Stimulated activated CD8-positive, alpha-beta memory T cell treated with anti-CD3 and anti-CD28 coated beads, Interleukin-15, amount 100 ng/mL, for 48 hours (primary cell): ENCODE data around the gene SRRM2.
"Not testable (repeated sequence)": the region's sequence is repeated elsewhere in the genome, so short reads cannot be mapped to it uniquely, and the experiment has no call there.

Experiments
- DNase-seq, 2 donors: peaks; one replicate each; pipeline ENCODE4 v3.0.0-alpha.2; 2020; ENCODE audit warnings: low read depth in 2 of 2

The SRRM2 gene

DNA sequence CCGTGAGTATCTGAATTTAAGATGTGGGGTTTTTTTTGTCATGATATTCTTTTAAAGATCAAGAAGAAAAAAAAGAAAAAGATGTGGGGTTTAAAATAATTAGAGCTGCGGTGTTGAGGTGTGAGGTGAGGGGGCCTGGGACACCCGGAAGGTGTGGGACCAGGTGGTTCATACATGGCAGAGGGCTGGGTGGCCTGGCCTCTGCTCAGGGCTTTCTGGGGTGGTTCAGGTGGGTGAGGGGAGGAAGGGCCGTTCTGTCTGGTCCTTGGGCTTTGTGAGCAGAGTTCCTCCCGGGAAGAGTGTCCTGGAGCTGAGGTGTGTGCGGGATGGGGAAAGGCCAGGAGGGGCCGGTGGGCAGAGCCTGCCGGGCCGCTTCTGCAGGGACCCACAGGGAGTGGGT, 37.4 kb upstream of the SRRM2 start:
- DNase-seq, result no peak

DNA sequence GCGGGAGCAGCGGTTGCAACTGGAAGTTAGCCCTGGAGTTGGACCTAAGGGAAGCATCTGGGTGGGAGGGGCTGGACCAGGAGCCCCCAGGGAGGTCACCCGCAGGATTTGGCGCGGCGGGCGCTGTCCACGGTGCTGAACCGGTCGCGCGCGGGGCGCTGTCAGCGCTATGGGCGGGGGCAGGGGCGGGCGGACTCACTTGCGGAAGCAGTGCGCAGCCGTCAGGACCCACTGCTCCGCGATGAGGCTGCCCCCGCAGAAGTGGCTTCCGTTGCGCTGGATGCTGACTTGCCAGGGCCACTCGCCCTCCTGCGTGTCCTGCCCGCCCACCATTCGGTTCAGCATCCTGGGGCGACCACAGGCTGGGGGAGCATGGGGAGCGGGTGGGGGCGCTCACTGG, 36.9 kb upstream of the SRRM2 start:
- peak; percentile 70 to 71 for DNase-seq

DNA sequence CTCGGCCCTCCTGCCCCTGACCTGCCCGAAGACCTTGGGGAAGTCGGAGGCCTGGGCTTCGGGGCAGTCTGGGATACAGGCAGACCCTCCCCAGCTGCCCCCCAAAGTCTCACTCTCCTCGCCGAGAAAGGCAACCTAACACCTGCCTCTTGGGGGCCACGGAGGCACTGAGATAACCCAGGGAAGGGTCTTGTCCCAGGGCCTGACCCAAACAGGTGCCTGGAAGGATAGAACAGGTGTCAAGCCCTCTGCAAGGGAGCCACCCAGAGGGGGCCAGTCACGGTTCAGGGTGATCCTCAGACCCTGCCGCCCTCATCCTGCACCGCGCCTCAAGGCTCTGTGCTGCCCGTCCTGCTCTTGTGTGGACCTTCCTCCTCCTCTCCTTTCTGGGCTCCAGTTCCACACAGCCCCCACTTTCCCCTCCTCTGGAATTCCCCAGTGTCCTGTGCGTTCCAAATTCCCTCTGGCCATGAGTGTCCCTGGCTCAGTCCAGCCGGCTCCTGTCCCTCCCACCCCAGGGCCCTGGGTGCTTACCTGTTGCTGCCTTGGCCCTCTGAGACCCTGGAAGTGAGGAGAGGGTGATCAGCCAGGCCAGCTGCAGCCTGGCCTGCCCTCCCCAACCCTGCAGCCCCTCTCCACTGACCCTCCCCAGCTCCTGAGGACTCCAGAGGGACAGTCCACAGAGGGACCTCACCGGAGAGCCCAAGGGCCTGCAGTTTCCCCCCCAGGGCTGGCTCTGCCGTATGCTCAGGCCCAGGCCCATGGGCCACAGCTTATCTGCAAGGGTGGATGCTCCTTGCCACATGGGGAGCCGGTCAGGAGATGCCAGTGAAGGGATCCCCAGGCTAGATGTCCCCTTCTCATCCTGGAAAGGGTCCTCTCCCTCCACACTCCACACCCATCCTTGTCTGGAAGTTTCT, 36.2 kb upstream of the SRRM2 start:
- no peak for DNase-seq

DNA sequence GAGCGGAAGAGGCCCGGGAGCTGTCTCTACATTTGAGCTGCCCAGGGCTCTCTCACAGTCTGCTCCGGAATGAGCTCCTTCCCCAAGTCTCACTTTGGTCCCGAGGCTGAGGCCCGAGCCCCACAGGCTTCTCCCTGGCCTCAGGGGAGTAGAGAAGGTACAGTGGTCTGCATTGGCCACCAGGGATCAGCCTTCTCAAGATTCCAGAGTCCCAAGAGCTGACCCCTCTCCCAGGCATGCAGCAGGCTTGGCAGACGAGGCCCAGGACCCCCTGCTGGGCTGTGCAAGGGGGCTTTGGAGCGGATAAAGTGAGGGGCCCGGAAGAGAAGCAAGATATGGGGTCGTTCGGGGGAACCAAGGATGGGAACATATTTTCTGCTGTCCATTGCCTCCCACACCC, 35.5 kb upstream of the SRRM2 start:
- DNase-seq, result no peak

DNA sequence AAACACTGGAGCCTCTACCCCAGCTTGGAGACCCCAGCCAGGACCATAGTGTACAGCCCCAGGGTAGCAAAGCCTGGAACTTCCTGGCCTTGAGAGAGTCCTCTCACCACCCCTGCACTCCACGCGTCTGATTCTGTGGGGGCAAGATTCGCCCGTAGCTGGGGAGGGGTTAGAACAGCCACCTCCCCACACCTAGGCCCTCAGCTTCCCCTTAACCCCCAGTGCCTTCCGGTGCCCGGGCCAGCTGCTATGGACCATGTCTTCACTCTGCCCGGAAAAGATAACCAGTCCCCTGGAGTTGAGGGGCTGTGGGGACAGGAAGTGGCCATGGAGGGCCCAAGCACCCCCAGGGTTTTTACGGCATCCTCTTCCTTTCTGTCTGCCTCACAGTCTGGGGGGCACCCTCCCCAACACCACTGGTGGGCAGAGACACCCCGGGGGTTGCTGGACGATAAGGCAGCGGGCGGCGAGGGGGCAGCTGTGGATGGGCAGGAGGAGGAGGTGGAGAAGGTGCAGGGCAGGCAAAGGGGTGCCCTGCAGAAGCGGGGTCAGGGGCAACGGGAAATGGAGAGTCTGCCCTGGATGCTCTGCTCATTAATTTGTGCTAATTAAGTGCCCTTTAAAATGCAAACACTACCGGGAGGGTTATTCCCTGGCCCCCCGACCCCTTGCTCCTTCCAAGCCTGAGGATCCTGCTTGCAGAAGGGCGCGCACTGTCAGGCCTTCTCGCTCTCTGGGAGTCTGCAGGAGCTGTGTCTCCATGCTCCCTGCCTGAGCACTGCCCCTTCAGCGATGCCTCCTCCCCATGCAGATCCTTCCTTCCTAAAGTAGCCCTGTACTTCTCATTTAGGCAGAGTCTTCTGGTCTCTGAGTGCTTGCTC, 34.8 kb upstream of the SRRM2 start:
- no peak for DNase-seq

DNA sequence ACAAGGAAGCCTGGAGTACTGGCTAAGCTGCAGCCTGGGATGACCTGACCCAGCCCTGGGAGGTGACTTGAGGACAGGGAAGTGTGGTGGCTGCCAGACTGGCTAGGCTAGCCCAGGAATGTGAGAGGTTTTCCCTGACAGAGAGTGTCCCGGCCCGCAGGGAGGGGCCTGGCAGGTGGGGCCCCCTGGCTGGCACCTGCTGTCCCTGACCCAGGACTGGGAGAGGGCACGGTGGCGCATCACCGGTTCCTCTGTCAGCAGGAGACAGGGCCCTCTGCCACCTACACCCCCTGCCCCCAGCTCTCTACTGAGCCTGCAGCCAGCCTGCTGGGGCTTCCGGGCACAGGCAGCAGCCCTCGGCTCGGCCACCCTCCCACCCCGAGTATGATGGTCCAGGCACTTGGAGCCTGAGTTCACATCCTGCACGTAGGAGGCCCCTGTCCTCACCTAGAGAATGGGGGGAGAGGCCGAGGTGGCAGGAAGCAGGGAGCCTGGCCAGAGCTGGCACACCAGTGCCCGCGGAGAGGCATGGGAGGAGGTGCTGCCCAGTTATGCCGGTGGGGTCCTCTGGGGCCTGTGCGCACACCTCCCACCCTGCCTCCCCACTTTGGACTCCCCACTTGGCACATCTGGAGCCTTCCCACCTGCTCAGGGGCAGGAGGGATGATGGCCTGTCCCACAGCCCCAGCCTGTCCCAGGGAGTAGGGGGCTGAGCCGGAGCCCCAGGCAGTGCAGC, 32.9 kb upstream of the SRRM2 start:
- no peak for DNase-seq

DNA sequence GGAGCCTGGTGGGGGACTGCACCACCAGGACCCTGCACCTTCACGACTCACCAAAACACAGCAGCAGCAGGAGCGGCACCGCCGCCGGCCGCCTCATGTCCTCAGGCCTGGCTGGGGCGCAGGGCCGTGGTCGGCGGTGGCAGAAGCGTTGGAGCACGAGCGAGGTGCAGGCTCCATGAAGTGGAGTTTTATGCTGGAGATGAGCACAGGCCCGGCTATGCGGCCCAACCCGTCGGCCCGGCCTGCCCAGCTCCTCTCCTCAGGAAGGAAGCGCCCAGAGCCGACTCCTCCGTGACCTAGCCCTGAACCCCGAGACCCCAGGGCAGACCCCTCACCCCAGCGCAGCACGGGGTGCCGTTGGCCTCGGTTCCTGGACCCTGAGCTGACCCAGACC, 32.4 kb upstream of the SRRM2 start, which contains the start of gene PRSS27:
PRSS27 (minus strand) TSS at position 161 of the 394 bp plus-strand sequence; CDS start at position 97, 64 bp downstream.
- no peak for DNase-seq

DNA sequence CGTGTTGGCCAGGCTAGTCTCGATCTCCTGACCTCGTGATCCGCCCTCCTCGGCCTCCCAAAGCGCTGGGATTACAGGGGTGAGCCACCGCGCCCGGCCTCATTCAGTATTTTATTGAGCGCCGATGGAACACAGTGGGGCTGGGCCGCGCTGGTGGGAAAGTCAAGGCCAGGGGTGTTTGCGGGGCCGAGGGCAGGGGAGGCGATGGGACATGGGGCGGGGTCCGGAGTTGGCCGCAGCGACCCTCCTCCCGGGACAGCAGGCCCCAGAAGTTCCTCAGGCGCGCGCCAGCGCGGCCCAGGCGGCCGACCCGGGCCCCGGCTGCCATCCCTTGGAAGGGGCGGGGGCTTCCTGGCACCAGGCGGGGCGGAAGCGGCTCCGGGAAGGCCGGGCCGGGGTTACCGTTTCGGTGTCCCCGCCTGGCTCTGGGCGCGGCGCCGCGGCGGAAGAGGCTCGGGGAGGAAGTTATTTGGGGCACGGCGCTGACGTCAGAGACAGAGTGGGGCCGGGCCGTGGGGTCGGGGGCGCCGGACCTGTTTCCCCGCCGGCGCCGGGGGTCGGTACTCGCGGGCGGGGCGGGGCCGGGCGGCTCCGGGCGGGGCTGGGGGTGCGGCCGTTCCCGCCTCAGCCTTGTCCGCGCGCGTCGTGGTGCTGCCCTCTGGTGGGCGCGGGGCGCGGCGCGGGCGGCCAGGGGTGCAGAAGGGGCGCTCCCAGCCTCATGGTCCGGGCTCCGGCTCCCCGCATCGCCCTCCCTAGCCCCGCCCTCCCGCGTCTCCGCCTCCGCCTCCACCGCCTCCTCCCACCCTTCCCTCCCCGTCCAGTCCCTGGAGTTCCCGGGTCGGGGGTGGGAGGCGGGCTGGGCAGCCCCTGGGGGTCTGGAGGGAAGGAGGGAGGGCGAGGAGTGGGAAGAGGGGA, 31.5 kb upstream of the SRRM2 start:
- DNase-seq, result peak; percentile 86 to 88

DNA sequence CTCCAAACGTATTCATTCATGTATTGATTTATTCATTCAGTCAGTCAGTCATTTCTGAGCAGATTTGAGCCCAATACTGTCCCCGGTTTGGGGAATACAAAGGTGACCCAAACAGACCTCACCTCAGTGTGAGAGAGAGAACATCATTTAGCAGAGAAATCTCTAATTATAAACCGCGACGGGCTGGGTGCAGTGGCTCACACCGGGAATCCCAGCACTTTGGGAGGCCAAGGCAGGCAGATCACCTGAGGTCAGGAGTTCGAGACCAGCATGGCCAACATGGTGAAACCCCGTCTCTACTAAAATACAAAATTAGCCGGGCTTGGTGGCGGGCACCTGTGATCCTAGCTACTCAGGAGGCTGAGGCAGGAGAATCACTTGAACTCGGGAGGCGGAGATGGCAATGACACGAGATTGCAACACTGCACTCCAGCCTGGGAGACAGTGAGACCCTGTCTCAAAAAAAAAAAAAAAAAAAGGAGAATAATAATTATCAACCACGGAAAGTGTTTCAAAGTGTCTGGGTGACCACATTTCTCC, 30.7 kb upstream of the SRRM2 start:
- not testable (repeated sequence) for DNase-seq

DNA sequence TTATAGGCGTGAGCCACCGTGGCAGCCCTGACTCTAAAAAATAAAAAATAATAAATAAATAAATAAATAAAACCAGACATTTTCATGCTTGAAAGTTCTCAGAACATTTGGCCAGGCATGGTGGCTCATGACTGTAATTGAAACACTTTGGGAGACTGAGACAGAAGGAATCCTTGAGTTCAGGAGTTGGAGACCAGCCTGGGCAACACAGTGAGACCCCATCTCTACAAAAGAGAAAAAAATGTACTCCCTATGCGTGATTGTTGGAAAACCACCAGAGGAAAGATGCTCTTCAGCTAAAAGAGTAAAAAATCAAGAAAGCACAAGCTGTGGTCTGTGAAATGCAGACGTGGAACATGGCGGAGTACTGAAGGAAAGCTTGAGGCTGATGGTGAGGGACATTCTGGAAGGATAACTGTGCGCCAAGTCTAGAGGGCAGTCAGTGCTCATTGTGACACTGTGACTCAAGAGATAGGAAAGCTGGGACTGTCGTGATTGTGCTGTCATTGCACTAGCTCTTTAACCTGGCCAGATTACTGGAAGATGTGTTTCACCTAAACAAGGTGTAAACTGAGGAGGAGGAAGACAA, 28.3 kb upstream of the SRRM2 start:
- no peak for DNase-seq

DNA sequence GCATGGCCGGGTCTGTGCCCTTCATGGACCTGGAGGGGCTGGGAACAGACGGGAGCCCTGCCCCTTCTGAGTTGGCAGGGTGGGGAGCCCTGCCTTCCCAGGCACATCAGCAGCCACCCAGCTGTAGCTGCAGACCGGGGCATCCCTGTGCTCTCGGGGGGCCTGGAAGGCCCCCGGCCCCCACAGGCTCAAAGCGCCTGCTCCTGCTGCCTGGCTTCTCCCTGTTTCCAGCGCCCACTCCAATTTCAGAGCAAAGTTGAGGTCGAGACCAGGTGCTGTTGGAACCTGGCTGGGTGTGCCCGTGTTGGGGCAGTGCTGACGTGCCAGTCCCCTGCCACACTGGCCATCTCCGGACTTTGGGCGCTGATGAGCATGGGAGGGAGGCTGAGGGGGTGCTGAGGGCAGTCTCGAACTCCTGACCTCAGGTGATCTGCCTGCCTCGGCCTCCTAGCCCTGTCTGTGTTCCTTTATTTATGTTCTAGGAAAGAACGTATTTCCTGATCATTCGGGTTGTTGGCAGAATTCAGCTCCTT, 27.6 kb upstream of the SRRM2 start:
- no peak for DNase-seq

DNA sequence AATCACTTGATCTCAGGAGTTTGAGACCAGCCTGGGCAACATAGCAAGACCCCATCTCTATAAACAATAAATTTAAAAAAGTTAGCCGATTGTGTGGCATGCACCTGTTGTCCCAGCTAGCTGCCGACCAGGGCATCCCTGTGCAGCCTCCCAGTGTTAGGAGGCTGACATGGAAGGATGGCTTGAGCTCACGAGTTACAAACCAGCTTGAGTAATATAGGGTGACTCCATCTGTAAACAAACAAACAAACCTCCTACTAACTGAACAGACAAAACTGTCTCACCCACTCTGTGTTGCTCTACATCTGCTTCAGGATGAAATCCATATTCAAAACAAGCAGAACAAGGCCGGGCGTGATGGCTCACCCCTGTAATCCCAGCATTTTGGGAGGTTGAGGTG, 25.5 kb upstream of the SRRM2 start:
- DNase-seq, result no peak

DNA sequence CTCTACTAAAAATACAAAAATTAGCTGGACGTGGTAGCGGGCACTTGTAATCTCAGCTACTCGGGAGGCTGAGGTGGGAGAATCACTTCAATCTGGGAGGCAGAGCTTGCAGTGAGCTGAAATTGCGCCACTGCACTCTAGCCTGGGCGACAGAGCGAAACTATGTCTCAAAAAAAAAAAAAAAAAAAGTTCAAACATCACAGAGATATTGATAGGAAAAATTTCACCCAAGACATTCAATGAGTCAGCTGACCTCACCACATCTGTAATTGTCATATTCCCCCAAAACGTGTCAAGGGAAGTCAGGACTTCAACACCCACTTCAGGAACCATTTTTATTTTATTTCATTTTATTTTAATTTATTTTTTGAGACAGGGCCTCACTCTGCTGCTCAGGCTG, 24.4 kb upstream of the SRRM2 start:
- DNase-seq, result no peak

DNA sequence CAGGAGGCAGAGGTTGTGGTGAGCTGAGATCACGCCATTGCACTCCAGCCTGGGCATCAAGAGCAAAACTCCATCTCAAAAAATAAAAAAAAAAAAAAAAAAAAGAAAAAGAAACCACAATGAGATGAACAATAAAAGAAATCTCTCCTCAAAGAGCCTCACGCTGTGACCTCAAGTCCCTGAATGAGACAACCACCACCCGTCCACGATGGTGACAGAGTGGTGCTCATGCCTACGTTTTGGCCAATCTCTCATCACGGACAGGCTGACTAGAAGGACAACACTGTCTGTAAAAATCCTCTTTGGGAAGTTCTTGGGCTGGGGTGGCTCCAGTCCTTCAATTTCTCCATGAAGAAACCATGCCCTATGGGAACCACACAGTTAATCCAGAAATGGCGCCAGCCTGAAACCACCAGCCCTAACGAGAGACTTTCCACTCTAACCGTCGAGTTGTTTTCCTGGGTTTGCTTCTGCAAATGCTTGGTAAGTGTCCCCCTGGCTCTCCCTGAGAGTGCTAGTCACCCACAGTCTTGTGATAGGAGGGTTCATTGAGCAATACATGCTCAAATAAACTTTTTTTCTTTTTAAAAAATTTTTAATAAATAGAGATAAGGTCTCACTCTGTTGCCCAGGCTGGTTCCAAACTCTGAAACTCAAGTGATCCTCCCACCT, 17.5 kb upstream of the SRRM2 start:
- no peak for DNase-seq

DNA sequence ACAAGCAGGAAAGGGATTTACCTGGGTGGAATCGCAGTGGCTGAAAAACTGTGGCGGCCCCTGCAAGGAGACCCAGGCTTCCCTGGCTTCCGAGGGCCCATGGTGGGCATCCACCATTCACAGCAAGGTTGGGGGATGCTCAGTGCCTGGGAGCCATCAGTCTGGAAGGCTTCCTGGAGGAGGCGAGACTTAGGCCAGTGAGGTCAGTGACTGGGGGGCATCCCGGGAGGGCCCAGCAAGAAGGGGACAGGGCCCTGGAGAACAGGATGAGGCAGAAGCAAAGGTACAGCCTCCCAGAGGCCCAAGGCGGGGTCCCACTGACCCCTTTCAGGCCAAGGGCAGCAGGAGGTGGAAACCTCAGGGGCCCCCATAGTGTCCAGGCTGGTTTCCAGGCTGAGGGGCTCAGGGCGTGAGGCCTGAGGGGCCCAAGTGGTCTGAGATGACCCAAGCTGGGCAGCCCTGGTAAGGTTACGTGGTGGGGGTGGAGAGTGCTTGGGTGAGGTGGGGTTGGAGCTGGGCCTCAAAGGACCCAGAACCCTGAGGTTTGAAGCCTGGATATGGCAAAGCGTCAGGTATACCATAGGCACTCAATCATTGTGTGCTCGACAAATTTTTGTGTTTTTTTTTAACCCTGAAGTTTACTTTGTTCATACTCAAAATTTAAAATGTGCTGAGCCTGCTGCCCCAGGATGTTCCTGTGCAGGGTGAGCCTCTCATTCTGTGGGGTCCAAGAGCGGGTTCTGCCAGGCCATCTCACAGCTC, 15.8 kb upstream of the SRRM2 start:
- no peak for DNase-seq

DNA sequence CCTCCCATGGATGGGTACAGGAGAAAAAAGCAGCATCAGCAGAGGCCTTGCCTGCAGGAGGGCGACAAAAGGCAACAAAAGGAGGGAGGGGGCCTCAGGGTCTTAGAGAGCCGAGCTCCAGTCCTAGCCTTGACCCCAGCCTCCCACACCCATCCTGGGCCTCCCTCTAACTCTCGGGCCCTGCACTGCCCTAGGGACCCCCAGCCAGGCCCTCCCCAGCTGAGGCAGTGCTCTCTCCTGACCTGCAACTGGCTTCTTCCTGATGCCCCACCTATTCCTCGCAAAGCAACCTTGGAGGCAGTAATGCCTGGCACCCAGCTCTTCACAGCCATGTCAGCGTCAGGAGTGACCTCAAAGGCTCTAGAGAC, 15.2 kb upstream of the SRRM2 start:
- DNase-seq, result no peak

DNA sequence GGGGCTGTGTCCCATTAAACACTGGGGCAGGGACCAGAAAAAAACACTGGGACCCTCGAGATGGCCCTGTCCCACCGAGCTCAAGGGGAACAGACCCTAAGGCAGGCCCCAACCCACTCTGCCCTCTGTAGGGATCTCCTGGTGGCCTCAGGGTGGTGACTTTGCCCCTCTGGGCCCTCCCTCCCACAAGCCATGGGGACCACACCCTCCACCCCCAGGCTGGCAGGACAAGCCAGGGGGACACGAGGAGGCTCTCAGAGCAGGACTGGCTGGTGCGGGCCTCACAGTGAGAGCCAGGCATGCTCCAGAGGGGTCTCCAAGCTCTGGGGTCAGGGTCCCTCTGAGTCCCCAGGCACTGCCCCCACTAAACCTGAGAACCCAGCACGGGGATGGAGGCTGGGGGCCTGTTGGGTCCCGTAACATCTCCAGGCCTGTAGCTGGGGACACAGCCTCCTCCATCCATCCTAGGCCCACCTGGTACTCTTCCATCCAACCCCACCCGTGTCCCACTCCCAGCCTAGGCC, 14.5 kb upstream of the SRRM2 start:
- no peak for DNase-seq

DNA sequence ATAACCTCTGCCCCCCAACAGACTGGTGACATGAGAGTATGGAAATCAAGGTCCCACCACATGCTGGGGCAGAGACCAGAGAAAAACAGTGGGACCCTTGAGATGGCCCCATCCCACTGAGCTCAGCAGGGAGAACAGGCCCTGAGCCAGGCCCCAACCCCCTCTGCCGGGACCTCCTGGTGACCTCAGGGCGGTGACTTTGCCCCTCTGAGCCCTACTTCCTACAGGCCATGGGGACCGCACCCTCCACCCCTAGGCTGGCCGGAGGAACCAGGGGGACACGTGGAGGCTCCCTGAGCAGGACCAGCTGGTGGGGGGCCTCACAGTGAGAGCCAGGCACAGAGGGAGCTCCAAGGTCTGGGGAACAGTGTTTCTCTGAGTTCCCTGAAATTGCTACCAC, 13.8 kb upstream of the SRRM2 start:
- DNase-seq, result no peak
